Adipocyte (in vitro differentiated cells): Measurements from ENCODE around the gene GRP.
"Not testable (repeated sequence)": the region's sequence is repeated elsewhere in the genome, so short reads cannot be mapped to it uniquely, and the experiment has no call there.

ENCODE experiments used
- DNase-seq: peaks from one replicate; pipeline ENCODE4 v3.0.0-alpha.2; 2015; ENCODE audit warnings: low read depth
- H3K27me3 ChIP-seq: replicated peaks from 2 replicates; pipeline ENCODE4 v1.7.0; 2013; ENCODE audit warnings: mild to moderate bottlenecking, low read length, moderate library complexity; ENCODE audit not compliant: control insufficient read depth, insufficient read depth
- H3K36me3 ChIP-seq: 2 replicates; pipeline ENCODE4 v1.7.0; 2013; ENCODE audit warnings: low read length, mild to moderate bottlenecking, moderate library complexity; ENCODE audit not compliant: control insufficient read depth, insufficient read depth, severe bottlenecking
- H3K4me1 ChIP-seq: 2 replicates; pipeline ENCODE4 v1.7.0; 2013; ENCODE audit warnings: mild to moderate bottlenecking, low read length, moderate library complexity; ENCODE audit not compliant: control insufficient read depth, insufficient read depth
- H3K4me3 ChIP-seq: 2 replicates; pipeline ENCODE4 v1.7.0; 2013; ENCODE audit warnings: mild to moderate bottlenecking, low read length, moderate library complexity
- H3K9ac ChIP-seq: 2 replicates; pipeline ENCODE4 v1.7.0; 2013; ENCODE audit warnings: mild to moderate bottlenecking, low read length, moderate library complexity
- H3K9me3 ChIP-seq: 2 replicates; pipeline ENCODE4 v1.7.0; 2013; ENCODE audit warnings: mild to moderate bottlenecking, low read length, moderate library complexity; ENCODE audit not compliant: control insufficient read depth

The GRP gene

DNA sequence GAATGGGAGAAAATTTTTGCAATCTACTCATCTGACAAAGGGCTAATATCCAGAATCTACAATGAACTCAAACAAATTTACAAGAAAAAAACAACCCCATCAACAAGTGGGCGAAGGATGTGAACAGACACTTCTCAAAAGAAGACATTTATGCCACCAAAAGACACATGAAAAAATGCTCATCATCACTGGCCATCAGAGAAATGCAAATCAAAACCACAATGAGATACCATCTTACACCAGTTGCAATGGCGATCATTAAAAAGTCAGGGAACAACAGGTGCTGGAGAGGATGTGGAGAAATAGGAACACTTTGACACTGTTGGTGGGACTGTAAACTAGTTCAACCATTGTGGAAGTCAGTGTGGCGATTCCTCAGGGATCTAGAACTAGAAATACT lies 41.9 kb downstream of the GRP start:
- not testable (repeated sequence) for H3K4me1 ChIP-seq, H3K9me3 ChIP-seq, H3K9ac ChIP-seq, DNase-seq, H3K36me3 ChIP-seq, H3K4me3 ChIP-seq
- peaks cover 41% of the 10 kb centered on the region for H3K27me3 ChIP-seq

DNA sequence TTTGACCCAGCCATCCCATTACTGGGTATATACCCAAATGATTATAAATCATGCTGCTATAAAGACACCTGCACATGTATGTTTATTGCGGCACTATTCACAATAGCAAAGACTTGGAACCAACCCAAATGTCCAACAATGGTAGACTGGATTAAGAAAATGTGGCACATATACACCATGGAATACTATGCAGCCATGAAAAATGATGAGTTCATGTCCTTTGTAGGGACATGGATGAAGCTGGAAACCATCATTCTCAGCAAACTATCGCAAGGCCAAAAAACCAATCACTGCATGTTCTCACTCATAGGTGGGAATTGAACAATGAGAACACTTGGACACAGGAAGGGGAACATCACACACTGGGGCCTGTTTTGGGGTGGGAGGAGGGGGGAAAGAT lies 42.3 kb downstream of the GRP start:
- H3K27me3 ChIP-seq, result peaks cover 45% of the 10 kb centered on the region
- H3K9me3 ChIP-seq, H3K36me3 ChIP-seq, DNase-seq, H3K9ac ChIP-seq, H3K4me1 ChIP-seq, H3K4me3 ChIP-seq: not testable (repeated sequence)

DNA sequence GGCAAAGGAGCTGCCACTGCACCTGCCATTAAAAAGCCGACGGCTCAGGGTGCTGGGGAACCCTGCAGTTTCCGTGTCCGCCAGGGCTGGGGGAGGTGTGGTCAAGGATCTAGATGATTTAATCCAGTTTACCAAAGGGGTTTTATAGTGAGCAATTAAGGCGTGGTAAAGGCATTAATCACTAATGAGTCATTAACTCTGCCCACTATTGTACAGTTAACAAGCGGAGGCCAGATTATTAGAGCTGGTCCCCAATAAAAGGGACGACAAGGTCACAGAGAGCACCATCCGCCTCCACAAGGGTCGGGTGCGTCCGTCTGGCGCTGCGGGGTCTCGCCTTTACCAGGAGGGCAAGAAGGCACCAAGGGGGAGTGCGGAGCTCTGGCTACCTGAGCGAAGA lies 43.7 kb downstream of the GRP start:
- no peak for DNase-seq
- Histone ChIP-seq H3K4me1 (peaks cover 11% of the 10 kb centered on the region), H3K9ac (no peak overlapping the region), H3K4me3 (no peak overlapping the region), H3K9me3 (peaks cover 3% of the 10 kb centered on the region), H3K27me3 (peaks cover 58% of the 10 kb centered on the region), H3K36me3 (no peaks in the 10 kb centered on the region)

DNA sequence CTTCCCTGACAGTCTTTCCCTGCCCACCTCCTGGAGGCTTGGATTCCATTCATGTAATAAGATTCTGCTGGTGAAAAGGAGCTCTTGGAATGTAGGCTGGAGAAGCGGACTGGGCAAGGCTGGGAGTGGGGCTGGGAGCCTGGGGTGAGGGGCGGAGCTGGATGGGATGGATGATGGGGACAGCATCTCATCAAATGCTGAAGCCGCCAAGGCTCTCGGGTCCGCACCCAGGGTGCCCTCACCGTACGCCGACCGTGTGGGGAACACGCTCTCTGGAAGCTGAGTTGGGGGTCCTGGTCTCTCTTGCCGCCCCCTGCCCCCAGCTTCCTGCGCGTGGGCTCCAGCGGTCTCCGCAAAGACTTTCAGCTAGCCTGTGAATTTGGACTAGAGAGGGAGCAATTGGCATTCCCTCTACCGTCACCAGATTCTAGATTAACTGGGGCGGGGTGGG lies 44.2 kb downstream of the GRP start:
- DNase-seq, result no peak
- peaks cover 59% of the 10 kb centered on the region for H3K27me3 ChIP-seq
- H3K9me3 ChIP-seq, result peaks cover 3% of the 10 kb centered on the region
- no peak overlapping the region for H3K9ac ChIP-seq
- H3K36me3 ChIP-seq, result no peaks in the 10 kb centered on the region
- H3K4me3 ChIP-seq, result no peak overlapping the region
- H3K4me1 ChIP-seq, result peaks cover 11% of the 10 kb centered on the region

DNA sequence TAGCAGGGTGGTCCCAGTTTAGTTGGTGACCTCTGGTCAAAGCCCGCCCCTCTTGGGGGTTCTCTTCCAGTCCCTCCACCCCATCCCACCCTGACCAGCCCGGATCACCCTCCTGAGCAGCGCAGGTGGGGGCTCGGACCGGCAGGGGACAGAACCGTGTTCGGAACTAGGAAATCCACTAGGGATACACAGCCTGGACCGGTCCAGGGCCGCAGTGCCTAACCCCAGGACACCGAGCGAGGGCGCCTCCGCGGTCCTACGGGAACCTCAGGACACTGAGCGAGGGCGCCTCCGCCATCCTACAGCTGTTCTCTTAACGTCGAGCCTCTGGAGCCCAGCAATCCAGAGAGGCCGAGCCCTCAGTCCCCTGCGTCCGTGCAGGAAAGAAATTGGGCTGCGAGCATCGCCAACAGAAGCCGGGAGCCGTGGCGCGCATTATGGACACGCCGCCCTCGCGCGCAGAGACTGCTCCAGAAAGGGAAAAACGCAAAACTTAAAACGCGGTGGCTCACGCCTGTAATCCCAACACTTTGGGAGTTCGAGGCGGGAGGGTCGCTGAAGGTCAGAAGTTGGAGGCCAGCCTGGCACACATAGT lies 44.8 kb downstream of the GRP start:
- Histone ChIP-seq H3K9ac (no peak overlapping the region), H3K4me1 (peaks cover 11% of the 10 kb centered on the region), H3K36me3 (no peaks in the 10 kb centered on the region), H3K4me3 (no peak overlapping the region), H3K27me3 (peaks cover 64% of the 10 kb centered on the region), H3K9me3 (peaks cover 3% of the 10 kb centered on the region)
- DNase-seq, result no peak

DNA sequence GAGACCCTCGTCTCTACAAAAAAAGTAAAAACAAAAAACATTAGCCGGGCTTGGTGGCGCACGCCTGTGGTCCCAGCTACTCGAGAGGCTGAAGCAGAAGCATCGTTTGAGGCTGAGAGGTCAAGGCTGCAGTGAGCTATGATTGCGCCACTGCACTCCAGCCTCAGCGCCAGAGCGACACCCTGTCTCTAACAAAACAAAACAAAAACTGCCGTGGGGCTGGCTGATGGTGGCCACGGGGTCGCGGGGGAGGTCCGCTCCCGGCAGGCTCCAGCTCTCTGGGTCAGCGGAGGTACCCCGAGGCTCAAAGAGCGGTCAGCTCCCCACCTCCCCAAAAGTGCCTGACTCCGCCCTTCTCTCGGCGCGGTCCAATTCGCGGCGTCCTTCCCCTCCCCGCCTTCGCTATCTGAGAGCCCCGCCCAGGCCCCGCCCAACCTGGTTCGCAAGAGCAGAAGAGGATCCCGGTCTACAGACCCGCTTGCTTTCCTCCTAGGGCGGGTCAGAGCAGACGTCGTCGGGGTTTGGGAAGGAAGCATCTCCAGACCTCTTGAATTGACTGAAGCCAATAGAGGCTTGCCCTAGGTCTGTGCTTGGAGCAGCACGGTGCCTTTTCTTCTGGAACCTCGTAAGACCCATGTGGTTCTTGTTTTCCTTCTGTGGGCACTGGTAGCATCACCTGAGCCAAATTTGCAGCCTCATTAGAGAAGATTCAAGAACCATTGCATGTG lies 45.5 kb downstream of the GRP start:
- Histone ChIP-seq H3K4me3 (peak overlapping the region; percentile 38), H3K9ac (no peak overlapping the region), H3K36me3 (no peaks in the 10 kb centered on the region), H3K27me3 (peaks cover 71% of the 10 kb centered on the region), H3K9me3 (peaks cover 3% of the 10 kb centered on the region), H3K4me1 (peaks cover 11% of the 10 kb centered on the region)
- no peak for DNase-seq

DNA sequence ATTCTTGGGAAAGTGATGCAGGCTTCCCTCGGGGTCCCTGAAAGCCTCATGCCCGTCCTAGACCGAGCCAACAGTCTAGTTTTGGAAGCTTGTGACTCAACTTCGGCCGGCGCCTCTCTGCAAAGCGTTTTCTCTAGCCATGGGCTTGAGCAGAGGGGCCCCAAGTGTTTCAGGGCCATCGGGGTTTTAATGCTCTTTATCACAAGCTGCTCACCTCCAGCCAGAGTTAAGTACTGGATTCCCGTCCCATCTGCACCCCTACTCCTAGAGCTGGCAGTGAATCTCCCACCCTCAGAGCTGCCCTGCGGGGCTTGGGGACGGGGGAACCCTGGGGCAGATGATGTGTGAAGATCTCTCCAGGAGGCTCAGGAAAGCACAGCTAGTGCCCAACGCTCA lies 46.0 kb downstream of the GRP start:
- H3K9me3 ChIP-seq, result peaks cover 4% of the 10 kb centered on the region
- H3K36me3 ChIP-seq, result no peaks in the 10 kb centered on the region
- DNase-seq, result no peak
- peaks cover 76% of the 10 kb centered on the region for H3K27me3 ChIP-seq
- no peak overlapping the region for H3K4me3 ChIP-seq
- H3K4me1 ChIP-seq, result peaks cover 11% of the 10 kb centered on the region
- no peak overlapping the region for H3K9ac ChIP-seq

DNA sequence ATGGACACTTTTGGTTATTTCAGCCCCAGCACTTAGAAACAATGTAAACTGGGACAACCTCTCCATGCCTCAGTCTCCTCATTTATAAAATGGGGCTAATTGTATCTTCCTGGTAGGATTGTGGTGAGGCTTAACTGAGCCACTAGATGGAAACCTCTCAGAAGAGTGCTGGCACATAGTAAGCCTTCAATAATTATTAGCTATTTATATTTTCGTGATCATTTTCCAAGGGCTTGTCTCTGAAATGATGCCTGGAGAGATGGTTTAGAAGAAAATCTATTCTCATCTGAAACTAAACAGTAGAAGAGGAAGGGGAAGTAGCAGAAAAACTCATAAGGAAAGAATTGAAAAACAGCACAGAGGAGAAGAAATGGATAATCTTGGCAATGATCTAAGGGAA lies 46.5 kb downstream of the GRP start:
- H3K9me3 ChIP-seq, result peaks cover 6% of the 10 kb centered on the region
- H3K36me3 ChIP-seq, result no peaks in the 10 kb centered on the region
- no peak for DNase-seq
- H3K4me1 ChIP-seq, result peaks cover 11% of the 10 kb centered on the region
- H3K27me3 ChIP-seq, result peaks cover 81% of the 10 kb centered on the region
- no peak overlapping the region for H3K4me3 ChIP-seq
- no peak overlapping the region for H3K9ac ChIP-seq

DNA sequence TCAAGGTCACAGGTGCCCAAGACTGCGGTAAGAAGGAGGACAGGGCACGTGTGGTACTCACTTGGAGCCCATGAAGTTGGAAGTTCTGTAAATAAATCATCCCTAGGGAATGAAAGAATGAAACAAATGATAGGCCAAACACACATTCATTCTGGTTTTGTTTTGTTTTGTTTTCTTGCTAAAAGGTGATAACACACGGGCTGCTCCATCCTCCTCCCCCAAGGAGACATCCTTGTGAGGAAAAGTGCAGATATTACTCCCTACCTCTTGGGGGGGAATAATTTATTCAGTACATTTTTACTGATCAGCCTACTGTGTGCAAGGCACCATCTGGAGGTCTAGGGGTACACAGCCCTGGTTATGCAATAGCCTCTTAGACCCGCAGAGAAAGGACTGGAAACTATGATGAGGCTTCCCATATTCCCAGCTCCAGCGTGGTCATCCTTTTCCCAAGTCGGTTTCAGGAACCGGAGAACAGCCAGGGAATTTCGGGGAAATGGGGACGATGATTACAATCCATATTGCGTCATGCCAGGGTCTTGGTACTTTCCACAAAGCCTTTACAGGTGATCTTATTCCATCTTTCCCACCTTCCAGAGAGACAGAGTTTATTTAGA lies 47.0 kb downstream of the GRP start:
- H3K36me3 ChIP-seq, result no peaks in the 10 kb centered on the region
- DNase-seq, result no peak
- peaks cover 87% of the 10 kb centered on the region for H3K27me3 ChIP-seq
- H3K9ac ChIP-seq, result no peak overlapping the region
- H3K9me3 ChIP-seq, result peaks cover 6% of the 10 kb centered on the region
- no peak overlapping the region for H3K4me3 ChIP-seq
- peaks cover 11% of the 10 kb centered on the region for H3K4me1 ChIP-seq

DNA sequence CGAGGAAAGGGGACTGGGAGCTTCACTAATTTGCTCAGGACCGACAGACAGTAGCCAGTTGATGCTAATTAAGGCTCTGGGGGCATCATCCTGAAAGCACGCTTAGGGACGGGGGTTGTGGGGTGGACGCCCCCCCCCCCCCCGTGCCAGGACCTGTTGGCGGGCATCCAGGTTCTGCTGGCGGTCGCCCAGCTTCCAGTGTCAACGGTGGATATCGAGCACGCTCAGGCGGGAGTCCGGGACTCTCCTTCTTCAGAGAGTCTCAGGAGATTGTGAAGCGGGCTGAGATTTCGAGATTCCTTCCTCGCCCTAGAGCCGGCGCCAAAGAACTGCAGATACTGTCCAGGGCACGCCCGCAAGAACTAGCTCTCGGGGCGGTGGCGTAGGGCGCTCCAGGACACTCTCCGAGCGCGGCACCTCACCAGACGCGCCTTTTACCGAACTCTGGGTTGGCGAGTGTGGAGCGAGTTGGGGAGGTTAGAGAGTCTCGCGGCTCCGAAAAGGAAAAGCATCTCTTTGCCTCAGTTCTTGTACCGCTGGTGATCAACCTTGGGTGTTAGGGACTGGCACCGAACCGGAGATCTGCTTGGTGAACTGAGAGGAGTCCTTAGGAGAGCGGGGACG lies 47.7 kb downstream of the GRP start:
- Histone ChIP-seq H3K27me3 (peaks cover 91% of the 10 kb centered on the region), H3K36me3 (no peaks in the 10 kb centered on the region), H3K4me1 (peaks cover 11% of the 10 kb centered on the region), H3K9ac (no peak overlapping the region), H3K9me3 (peaks cover 6% of the 10 kb centered on the region), H3K4me3 (no peak overlapping the region)
- DNase-seq, result peak; percentile 48

DNA sequence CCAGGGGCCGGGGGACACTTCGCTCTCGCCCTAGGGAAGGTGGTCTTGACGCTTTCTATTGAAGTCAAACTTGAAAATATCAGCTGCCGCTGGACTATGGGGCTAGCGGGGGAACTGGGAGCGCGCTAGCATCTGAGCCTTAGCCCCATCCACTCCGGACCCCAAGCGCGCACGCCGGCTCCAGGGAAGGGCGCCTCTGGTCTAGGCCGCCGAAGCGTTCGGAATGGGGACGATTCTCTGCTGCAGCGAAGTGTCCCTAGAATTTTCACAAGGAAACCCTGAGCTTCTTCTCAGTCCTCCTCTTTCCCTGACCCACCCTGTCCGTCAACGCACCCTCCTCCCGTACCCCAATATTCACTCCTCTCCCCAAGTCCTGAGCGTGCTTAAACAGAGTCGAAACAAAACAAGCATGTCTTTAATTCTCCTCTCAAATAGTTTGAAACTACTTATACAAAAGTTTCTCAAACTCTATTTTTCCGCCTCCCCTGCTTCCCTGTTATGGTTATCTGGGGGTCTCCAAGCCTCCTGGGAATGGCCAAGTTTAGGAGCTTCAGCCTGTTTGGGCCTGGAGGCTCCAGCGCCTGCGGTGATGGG lies 48.3 kb downstream of the GRP start:
- Histone ChIP-seq H3K36me3 (no peaks in the 10 kb centered on the region), H3K27me3 (peaks cover 88% of the 10 kb centered on the region), H3K9me3 (peaks cover 6% of the 10 kb centered on the region), H3K4me1 (peaks cover 11% of the 10 kb centered on the region), H3K9ac (no peak overlapping the region), H3K4me3 (no peak overlapping the region)
- no peak for DNase-seq
